Measurements from ENCODE around the gene MCOLN1.

- TF ChIP-seq, protein P1, sequence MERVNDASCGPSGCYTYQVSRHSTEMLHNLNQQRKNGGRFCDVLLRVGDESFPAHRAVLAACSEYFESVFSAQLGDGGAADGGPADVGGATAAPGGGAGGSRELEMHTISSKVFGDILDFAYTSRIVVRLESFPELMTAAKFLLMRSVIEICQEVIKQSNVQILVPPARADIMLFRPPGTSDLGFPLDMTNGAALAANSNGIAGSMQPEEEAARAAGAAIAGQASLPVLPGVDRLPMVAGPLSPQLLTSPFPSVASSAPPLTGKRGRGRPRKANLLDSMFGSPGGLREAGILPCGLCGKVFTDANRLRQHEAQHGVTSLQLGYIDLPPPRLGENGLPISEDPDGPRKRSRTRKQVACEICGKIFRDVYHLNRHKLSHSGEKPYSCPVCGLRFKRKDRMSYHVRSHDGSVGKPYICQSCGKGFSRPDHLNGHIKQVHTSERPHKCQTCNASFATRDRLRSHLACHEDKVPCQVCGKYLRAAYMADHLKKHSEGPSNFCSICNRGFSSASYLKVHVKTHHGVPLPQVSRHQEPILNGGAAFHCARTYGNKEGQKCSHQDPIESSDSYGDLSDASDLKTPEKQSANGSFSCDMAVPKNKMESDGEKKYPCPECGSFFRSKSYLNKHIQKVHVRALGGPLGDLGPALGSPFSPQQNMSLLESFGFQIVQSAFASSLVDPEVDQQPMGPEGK (CRISPR knock-in tag; IDR thresholded peaks at IDR 0.05; ENCODE audit: borderline replicate concordance) = no peak
- TF ChIP-seq PPARA (CRISPR knock-in tag; IDR thresholded peaks at IDR 0.05; ENCODE audit: borderline replicate concordance) (no peak), RARB (CRISPR knock-in tag; IDR thresholded peaks at IDR 0.05) (no peak), TCF4 (CRISPR knock-in tag; IDR thresholded peaks at IDR 0.05; ENCODE audit: borderline replicate concordance) (no peak), TSHZ2 (CRISPR knock-in tag; IDR thresholded peaks at IDR 0.05) (no peak), ZC3H10 (CRISPR knock-in tag; IDR thresholded peaks at IDR 0.05) (no peak), ARNTL (CRISPR knock-in tag; IDR thresholded peaks at IDR 0.05; ENCODE audit: borderline replicate concordance, low read depth) (no peak), BACH2 (CRISPR knock-in tag; IDR thresholded peaks at IDR 0.05; ENCODE audit: borderline replicate concordance) (no peak), ESRRG (CRISPR knock-in tag; IDR thresholded peaks at IDR 0.05) (no peak)
- TF ChIP-seq, protein P2, sequence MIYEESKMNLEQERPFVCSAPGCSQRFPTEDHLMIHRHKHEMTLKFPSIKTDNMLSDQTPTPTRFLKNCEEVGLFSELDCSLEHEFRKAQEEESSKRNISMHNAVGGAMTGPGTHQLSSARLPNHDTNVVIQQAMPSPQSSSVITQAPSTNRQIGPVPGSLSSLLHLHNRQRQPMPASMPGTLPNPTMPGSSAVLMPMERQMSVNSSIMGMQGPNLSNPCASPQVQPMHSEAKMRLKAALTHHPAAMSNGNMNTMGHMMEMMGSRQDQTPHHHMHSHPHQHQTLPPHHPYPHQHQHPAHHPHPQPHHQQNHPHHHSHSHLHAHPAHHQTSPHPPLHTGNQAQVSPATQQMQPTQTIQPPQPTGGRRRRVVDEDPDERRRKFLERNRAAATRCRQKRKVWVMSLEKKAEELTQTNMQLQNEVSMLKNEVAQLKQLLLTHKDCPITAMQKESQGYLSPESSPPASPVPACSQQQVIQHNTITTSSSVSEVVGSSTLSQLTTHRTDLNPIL (CRISPR knock-in tag; IDR thresholded peaks at IDR 0.05; ENCODE audit: low read depth) = no peak
Observed at GRCh38 chr19:7489609-7490044, 32.8 kb upstream of the MCOLN1 start.
